MM.1S (cell line): ENCODE data around the gene CAPS2.

Experiments
- DNase-seq: peaks from one replicate; pipeline ENCODE4 v3.0.0-alpha.2; 2015
- H2AFZ ChIP-seq: fragments of 300-600 bp; sonication (generic); 2 replicates; pipeline ENCODE4 v1.6.0; 2016; ENCODE audit warnings: antibody characterized with exemption, low read length
- H3F3A ChIP-seq: fragments of 300-600 bp; sonication (generic); 2 replicates; pipeline ENCODE4 v1.6.1; 2016; ENCODE audit warnings: mild to moderate bottlenecking, antibody characterized with exemption, low read length, moderate library complexity, mixed read lengths; ENCODE audit not compliant: insufficient read depth
- H3K27ac ChIP-seq: fragments of 300-600 bp; sonication (generic); 2 replicates; pipeline ENCODE4 v1.5.1; 2016; ENCODE audit warnings: mild to moderate bottlenecking, low read length
- H3K27me3 ChIP-seq: fragments of 300-600 bp; sonication (generic); replicated peaks from 2 replicates; pipeline ENCODE4 v1.6.0; 2016; ENCODE audit warnings: low read length; ENCODE audit not compliant: insufficient read depth
- H3K36me3 ChIP-seq: fragments of 300-600 bp; sonication (generic); replicated peaks from 2 replicates; pipeline ENCODE4 v1.6.1; 2016; ENCODE audit warnings: mild to moderate bottlenecking, low read length, mixed read lengths; ENCODE audit not compliant: insufficient read depth
- H3K4me1 ChIP-seq: fragments of 300-600 bp; sonication (generic); 2 replicates; pipeline ENCODE4 v1.6.1; 2016; ENCODE audit warnings: low read length, mixed read lengths
- H3K4me2 ChIP-seq: fragments of 300-600 bp; sonication (generic); 2 replicates; pipeline ENCODE4 v1.6.0; 2016; ENCODE audit warnings: low read depth, low read length
- H3K4me3 ChIP-seq: fragments of 300-600 bp; sonication (generic); 2 replicates; pipeline ENCODE4 v1.5.1; 2016; ENCODE audit warnings: low read length, mixed read lengths
- H3K79me2 ChIP-seq: fragments of 300-600 bp; sonication (generic); 2 replicates; pipeline ENCODE4 v1.6.1; 2016; ENCODE audit warnings: mixed run types, low read length, mixed read lengths
- H3K9ac ChIP-seq: fragments of 300-600 bp; sonication (generic); 2 replicates; pipeline ENCODE4 v1.6.1; 2016; ENCODE audit warnings: low read length, mixed read lengths
- H3K9me2 ChIP-seq: fragments of 300-600 bp; sonication (generic); replicated peaks from 2 replicates; pipeline ENCODE4 v1.6.1; 2016; ENCODE audit warnings: mild to moderate bottlenecking, low read length, mixed read lengths; ENCODE audit not compliant: insufficient read depth
- H3K9me3 ChIP-seq: fragments of 300-600 bp; sonication (generic); replicated peaks from 2 replicates; pipeline ENCODE4 v1.6.1; 2016; ENCODE audit warnings: mild to moderate bottlenecking, low read length, mixed read lengths; ENCODE audit not compliant: insufficient read depth
- H4K20me1 ChIP-seq: fragments of 300-600 bp; sonication (generic); 2 replicates; pipeline ENCODE4 v1.6.1; 2016; ENCODE audit warnings: mild to moderate bottlenecking, low read length, moderate library complexity, mixed read lengths; ENCODE audit not compliant: insufficient read depth
- EZH2 ChIP-seq: fragments of 300-600 bp; sonication (generic); optimal IDR thresholded peaks from 2 replicates; pipeline ENCODE3; 2017; ENCODE audit warnings: low read depth, mild to moderate bottlenecking, antibody characterized with exemption, low read length, mixed read lengths
- EZH2phosphoT487 ChIP-seq: fragments of 300-600 bp; sonication (generic); IDR thresholded peaks from 2 replicates; pipeline ENCODE4 v1.6.1; 2018; ENCODE audit warnings: antibody characterized with exemption, low read length
- TF ChIP-seq, protein P1 (sequence below): fragments of 300-600 bp; sonication (generic); IDR thresholded peaks from 2 replicates; pipeline ENCODE4 v1.5.1; 2016; ENCODE audit warnings: antibody characterized with exemption, low read length, mixed read lengths

CAPS2 gene

GRCh38 chr12:75337905-75338304 lies 7.8 kb upstream of the CAPS2 start:
- Histone ChIP-seq H3K36me3 (no peaks in the 10 kb centered on the region), H4K20me1 (no peaks in the 10 kb centered on the region), H3K4me3 (no peak overlapping the region), H3F3A (peaks cover 4% of the 10 kb centered on the region; the same call in 1 of the 2 replicates), H3K4me1 (peaks cover 6% of the 10 kb centered on the region; the same call in 1 of the 2 replicates), H3K9me3 (no peaks in the 10 kb centered on the region), H2AFZ (no peak overlapping the region), H3K27me3 (no peaks in the 10 kb centered on the region), H3K9me2 (no peaks in the 10 kb centered on the region), H3K79me2 (no peaks in the 10 kb centered on the region), H3K4me2 (peak overlapping the region; percentile 18; the same call in 1 of the 2 replicates), H3K27ac (no peak overlapping the region), H3K9ac (no peak overlapping the region)
- TF ChIP-seq EZH2phosphoT487: no peak
- TF ChIP-seq, protein P1, sequence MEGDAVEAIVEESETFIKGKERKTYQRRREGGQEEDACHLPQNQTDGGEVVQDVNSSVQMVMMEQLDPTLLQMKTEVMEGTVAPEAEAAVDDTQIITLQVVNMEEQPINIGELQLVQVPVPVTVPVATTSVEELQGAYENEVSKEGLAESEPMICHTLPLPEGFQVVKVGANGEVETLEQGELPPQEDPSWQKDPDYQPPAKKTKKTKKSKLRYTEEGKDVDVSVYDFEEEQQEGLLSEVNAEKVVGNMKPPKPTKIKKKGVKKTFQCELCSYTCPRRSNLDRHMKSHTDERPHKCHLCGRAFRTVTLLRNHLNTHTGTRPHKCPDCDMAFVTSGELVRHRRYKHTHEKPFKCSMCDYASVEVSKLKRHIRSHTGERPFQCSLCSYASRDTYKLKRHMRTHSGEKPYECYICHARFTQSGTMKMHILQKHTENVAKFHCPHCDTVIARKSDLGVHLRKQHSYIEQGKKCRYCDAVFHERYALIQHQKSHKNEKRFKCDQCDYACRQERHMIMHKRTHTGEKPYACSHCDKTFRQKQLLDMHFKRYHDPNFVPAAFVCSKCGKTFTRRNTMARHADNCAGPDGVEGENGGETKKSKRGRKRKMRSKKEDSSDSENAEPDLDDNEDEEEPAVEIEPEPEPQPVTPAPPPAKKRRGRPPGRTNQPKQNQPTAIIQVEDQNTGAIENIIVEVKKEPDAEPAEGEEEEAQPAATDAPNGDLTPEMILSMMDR: no peak
- TF ChIP-seq EZH2: no peak
- peak; percentile 40 for DNase-seq

GRCh38 chr12:75334384-75335030 lies 4.4 kb upstream of the CAPS2 start, which contains the start of gene GLIPR1L1:
TSS of gene GLIPR1L1 (plus strand) at chr12:75334670. CDS start at chr12:75334729, 59 bp downstream.
- peak within 1 kb of the TSS; percentile 49 for H3K4me3 ChIP-seq
- no peak within 1 kb of the TSS for H3K9ac ChIP-seq
- H3K4me2 ChIP-seq: peak within 1 kb of the TSS; percentile 63

GRCh38 chr12:75327642-75328041 lies 2.5 kb downstream of the CAPS2 start:
- Histone ChIP-seq H3F3A (peaks cover 4% of the 10 kb centered on the region; the same call in 1 of the 2 replicates), H4K20me1 (no peaks in the 10 kb centered on the region), H3K4me2 (no peak overlapping the region), H3K4me1 (peaks cover 8% of the 10 kb centered on the region; the same call in 1 of the 2 replicates), H3K36me3 (no peaks in the 10 kb centered on the region), H3K9me3 (no peaks in the 10 kb centered on the region), H2AFZ (no peak overlapping the region), H3K27ac (no peak overlapping the region), H3K79me2 (no peaks in the 10 kb centered on the region), H3K27me3 (no peaks in the 10 kb centered on the region), H3K4me3 (no peak overlapping the region), H3K9ac (no peak overlapping the region), H3K9me2 (no peaks in the 10 kb centered on the region)
- DNase-seq: no peak
- no peak for TF ChIP-seq EZH2phosphoT487
- TF ChIP-seq, protein P1: no peak
- TF ChIP-seq EZH2: no peak

More at GRCh38 chr12:75334384-75335030, 4.4 kb upstream of the CAPS2 start, which contains the start of gene GLIPR1L1:
- no peaks in the 10 kb centered on the region for H3K9me2 ChIP-seq
- H3K27me3 ChIP-seq: no peaks in the 10 kb centered on the region
- H3F3A ChIP-seq: peaks cover 8% of the 10 kb centered on the region
- no peak within 1 kb of the TSS for H3K27ac ChIP-seq
- TF ChIP-seq EZH2 (no peak), EZH2phosphoT487 (no peak)
- TF ChIP-seq, protein P1: peak; percentile 86
- H3K4me1 ChIP-seq: peaks cover 10% of the 10 kb centered on the region; the same call in 1 of the 2 replicates
- H3K79me2 ChIP-seq: no peaks in the 10 kb centered on the region
- no peaks in the 10 kb centered on the region for H3K9me3 ChIP-seq
- peak; percentile 85 for DNase-seq
- H3K36me3 ChIP-seq: no peaks in the 10 kb centered on the region
- H4K20me1 ChIP-seq: no peaks in the 10 kb centered on the region
- peak within 1 kb of the TSS; percentile 29 for H2AFZ ChIP-seq
